Hepatocyte (in vitro differentiated cells): ENCODE results near the gene UNG. TPM values are rescaled to one million over a fixed set of nuclear protein-coding genes. Genes with fewer than 3 reads are reported as not detected.

Experiments used
- DNase-seq: peaks from one replicate; pipeline ENCODE4 v3.0.0-alpha.2; 2016; ENCODE audit warnings: low spot score
- H2AFZ ChIP-seq: fragments of 200-600 bp; sonication (generic); 2 replicates; pipeline ENCODE4 v1.6.0; 2016; ENCODE audit warnings: antibody characterized with exemption, mild to moderate bottlenecking
- H3K27ac ChIP-seq: fragments of 200-600 bp; sonication (generic); 2 replicates; pipeline ENCODE4 v1.5.1; 2016; ENCODE audit warnings: mild to moderate bottlenecking
- H3K27me3 ChIP-seq: fragments of 200-600 bp; sonication (generic); 2 replicates; pipeline ENCODE4 v1.6.1; 2016
- H3K36me3 ChIP-seq: fragments of 200-600 bp; sonication (generic); replicated peaks from 2 replicates; pipeline ENCODE4 v1.5.1; 2016; ENCODE audit warnings: low read depth; ENCODE audit not compliant: insufficient read depth
- H3K4me1 ChIP-seq: fragments of 200-600 bp; sonication (generic); 2 replicates; pipeline ENCODE4 v1.5.1; 2016; ENCODE audit warnings: mild to moderate bottlenecking, moderate library complexity; ENCODE audit not compliant: insufficient read depth
- H3K4me2 ChIP-seq: fragments of 200-600 bp; sonication (generic); 2 replicates; pipeline ENCODE4 v1.6.0; 2016
- H3K4me3 ChIP-seq: fragments of 200-600 bp; sonication (generic); 2 replicates; pipeline ENCODE4 v1.5.1; 2016; ENCODE audit warnings: mild to moderate bottlenecking
- H3K79me2 ChIP-seq: fragments of 200-600 bp; sonication (generic); 2 replicates; pipeline ENCODE4 v1.6.0; 2017; ENCODE audit warnings: mild to moderate bottlenecking
- H3K9me2 ChIP-seq: fragments of 200-600 bp; sonication (generic); replicated peaks from 2 replicates; pipeline ENCODE4 v1.6.0; 2017; ENCODE audit warnings: mild to moderate bottlenecking; ENCODE audit not compliant: insufficient read depth
- H3K9me3 ChIP-seq: fragments of 200-600 bp; sonication (generic); 2 replicates; pipeline ENCODE4 v1.5.1; 2016; ENCODE audit warnings: low read depth, mild to moderate bottlenecking
- H4K20me1 ChIP-seq: fragments of 200-600 bp; sonication (generic); 2 replicates; pipeline ENCODE4 v1.6.0; 2016; ENCODE audit warnings: mild to moderate bottlenecking; ENCODE audit not compliant: insufficient read depth, poor library complexity, severe bottlenecking
- CTCF ChIP-seq: fragments of 200-600 bp; sonication (generic); IDR thresholded peaks from 2 replicates; pipeline ENCODE4 v1.5.1; 2016; ENCODE audit warnings: antibody characterized with exemption, mild to moderate bottlenecking; ENCODE audit not compliant: poor library complexity
- EZH2 ChIP-seq: fragments of 200-600 bp; sonication (generic); IDR thresholded peaks from 2 replicates; pipeline ENCODE4 v1.6.1; 2016; ENCODE audit warnings: antibody characterized with exemption, mild to moderate bottlenecking, borderline replicate concordance
- EZH2phosphoT487 ChIP-seq: fragments of 200-600 bp; sonication (generic); IDR thresholded peaks from one replicate; pipeline ENCODE4 v1.6.1; 2018; ENCODE audit warnings: antibody characterized with exemption, mild to moderate bottlenecking, low read depth, moderate library complexity; ENCODE audit not compliant: unreplicated experiment, severe bottlenecking
- WGBS: methylation state at CpG from one replicate; pipeline ENCODE4 v1.1.6; 2016; ENCODE audit warnings: low lambda C conversion rate; ENCODE audit errors: missing lambda C conversion rate; 5-methylcytosine and 5-hydroxymethylcytosine counted together
- polyA plus RNA-seq: library from polyadenylated mRNA; unstranded; fragments of >200 nt; fragmentation: Nextera tagmentation; extraction: Ambion mirVana; gene quantifications from 2 replicates; pipeline ENCODE4 v1.2.1, GENCODE V29; 2016
- total RNA-seq: library from RNA; depleted of rRNA; stranded (reverse); fragments of >200 nt; gene quantifications from 2 replicates; pipeline ENCODE4 v1.2.3, GENCODE V29; 2014

Gene UNG
- total and polyA plus RNA-seq, 2 experiments from 2014 or later: 35.7 to 41.2 TPM

DNA sequence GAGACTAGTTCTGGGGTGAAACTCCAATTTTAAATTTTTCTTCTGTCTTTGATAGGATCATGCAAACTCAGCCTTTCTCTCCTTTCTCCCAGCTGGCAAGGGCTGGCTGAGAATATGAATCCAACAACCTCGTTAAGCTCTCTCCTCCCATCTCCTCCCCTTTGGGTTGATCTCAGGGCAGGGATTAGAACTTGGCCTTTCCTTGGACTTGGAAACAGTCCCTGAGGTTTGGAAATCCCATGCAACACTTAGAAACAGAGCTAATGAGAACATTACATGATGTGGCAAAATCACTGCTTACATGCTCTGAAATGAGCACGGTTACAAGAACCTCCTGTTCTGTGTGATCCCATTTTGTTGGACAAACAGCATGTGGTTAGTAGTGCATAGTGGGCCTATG, 50.6 kb downstream of the UNG start:
- no peak overlapping the region for H3K4me2 ChIP-seq
- TF ChIP-seq EZH2phosphoT487 (no peak), EZH2 (no peak), CTCF (no peak)
- H3K9me3 ChIP-seq: no peaks in the 10 kb centered on the region
- no peak overlapping the region for H2AFZ ChIP-seq
- DNase-seq: peak; percentile 18
- H4K20me1 ChIP-seq: no peaks in the 10 kb centered on the region
- H3K79me2 ChIP-seq: no peaks in the 10 kb centered on the region
- H3K4me3 ChIP-seq: no peak overlapping the region
- peak overlapping the region; percentile 65 for H3K27ac ChIP-seq
- H3K4me1 ChIP-seq: peaks cover 4% of the 10 kb centered on the region
- H3K36me3 ChIP-seq: no peaks in the 10 kb centered on the region
- no peaks in the 10 kb centered on the region for H3K9me2 ChIP-seq
- H3K27me3 ChIP-seq: no peaks in the 10 kb centered on the region
- WGBS: 83% methylated on average over 2 of the region's 2 CpGs

DNA sequence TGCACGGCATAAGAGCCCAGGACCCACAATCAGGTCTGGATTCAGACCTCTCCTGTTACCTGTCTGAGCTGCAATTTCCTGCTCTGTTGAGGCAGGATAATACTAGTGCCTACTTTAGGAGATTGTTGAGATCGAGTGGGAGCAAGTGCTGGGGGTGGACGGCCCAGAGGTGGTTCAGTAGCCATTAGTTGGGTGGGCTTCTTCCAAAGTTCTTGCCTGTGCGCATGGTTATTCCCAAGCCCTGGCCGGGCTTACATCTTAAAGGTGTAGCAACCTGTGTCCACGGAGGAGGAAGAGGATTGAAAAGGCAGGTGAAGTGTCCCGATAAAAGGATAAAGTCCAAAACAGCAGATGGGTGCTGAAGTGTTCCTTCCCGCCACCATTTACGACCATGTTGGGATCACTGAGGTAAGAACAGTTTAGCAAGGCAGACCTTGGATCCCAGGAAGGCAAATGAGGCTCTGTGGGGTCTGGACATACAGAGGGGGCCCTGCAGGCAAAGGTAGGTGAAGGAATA, 52.8 kb downstream of the UNG start:
- no peak overlapping the region for H3K4me2 ChIP-seq
- DNase-seq: no peak
- no peak overlapping the region for H3K27ac ChIP-seq
- H3K36me3 ChIP-seq: no peaks in the 10 kb centered on the region
- WGBS: 87% methylated on average over 9 of the region's 9 CpGs
- peaks cover 4% of the 10 kb centered on the region for H3K4me1 ChIP-seq
- H3K27me3 ChIP-seq: no peaks in the 10 kb centered on the region
- H3K9me2 ChIP-seq: no peaks in the 10 kb centered on the region
- TF ChIP-seq EZH2phosphoT487: no peak
- no peak for TF ChIP-seq CTCF
- no peak for TF ChIP-seq EZH2
- no peaks in the 10 kb centered on the region for H3K9me3 ChIP-seq
- no peaks in the 10 kb centered on the region for H3K79me2 ChIP-seq
- H4K20me1 ChIP-seq: no peaks in the 10 kb centered on the region
- H2AFZ ChIP-seq: no peak overlapping the region
- no peak overlapping the region for H3K4me3 ChIP-seq

DNA sequence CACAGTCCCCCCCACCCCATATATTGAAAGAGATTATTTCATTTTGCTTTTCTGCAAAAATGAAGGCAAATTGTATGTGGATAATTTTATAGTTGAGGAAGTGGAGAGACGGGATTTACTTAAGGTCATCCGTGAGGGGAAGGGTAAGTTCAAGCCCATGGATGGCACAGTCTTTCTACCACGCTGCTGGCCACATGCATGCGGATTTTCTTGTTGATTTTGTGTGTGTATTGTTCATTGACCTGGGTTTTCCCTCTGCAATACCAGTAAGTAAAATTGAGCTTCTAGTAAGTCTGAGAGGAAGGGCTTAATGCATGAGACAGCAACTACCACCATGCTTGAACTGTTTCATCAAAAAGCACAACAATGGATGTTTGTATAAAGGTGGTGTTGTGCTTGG, 54.1 kb downstream of the UNG start:
- Histone ChIP-seq H2AFZ (no peak overlapping the region), H3K4me3 (no peak overlapping the region), H3K27me3 (no peaks in the 10 kb centered on the region), H3K79me2 (peaks cover 6% of the 10 kb centered on the region), H3K9me2 (no peaks in the 10 kb centered on the region), H3K4me1 (no peaks in the 10 kb centered on the region), H3K36me3 (no peaks in the 10 kb centered on the region), H4K20me1 (no peaks in the 10 kb centered on the region), H3K27ac (no peak overlapping the region), H3K4me2 (no peak overlapping the region), H3K9me3 (no peaks in the 10 kb centered on the region)
- TF ChIP-seq EZH2: no peak
- TF ChIP-seq CTCF: no peak
- no peak for TF ChIP-seq EZH2phosphoT487
- 85% methylated on average over 4 of the region's 4 CpGs for WGBS
- no peak for DNase-seq
